NCI-H460 (cell line): Measurements from ENCODE around the gene ROR1. TPM values are rescaled to one million over a fixed set of nuclear protein-coding genes. Genes with fewer than 3 reads are reported as not detected.
"Not testable (repeated sequence)": the region's sequence is repeated elsewhere in the genome, so short reads cannot be mapped to it uniquely, and the experiment has no call there.

ENCODE experiments used
- DNase-seq: peaks from one replicate; pipeline ENCODE4 v3.0.0-alpha.2; 2016; ENCODE audit warnings: low read depth; ENCODE audit errors: extremely low read depth
- total RNA-seq: library from RNA; depleted of rRNA; stranded (reverse); fragments of >200 nt; shearing (Covaris generic); gene quantifications from 2 replicates; pipeline ENCODE4 v1.2.3, GENCODE V29; 2014

Gene ROR1
- total RNA-seq, 1 experiment from 2014 or later: 1.6 TPM

DNA sequence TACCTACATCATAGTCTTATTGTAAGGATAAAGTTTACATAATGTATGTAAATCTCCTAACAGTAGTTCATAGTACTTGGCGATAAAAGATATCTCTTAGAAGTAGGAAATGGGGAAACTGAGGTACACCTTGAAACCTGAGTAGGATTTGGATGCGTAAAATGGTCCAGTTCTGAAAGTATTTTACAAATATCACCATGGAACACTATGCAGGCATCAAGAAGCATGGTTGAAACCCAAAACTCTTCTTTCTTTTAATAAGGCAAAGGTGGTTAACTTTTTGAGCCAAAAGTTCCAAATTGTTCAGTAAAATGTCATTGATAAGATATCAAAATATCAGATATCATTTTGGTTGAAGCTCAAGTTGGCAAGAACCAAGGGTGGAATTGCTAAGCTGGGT lies 46.0 kb downstream of the ROR1 start:
- no peak for DNase-seq

- no peak for DNase-seq
Measured at GRCh38 chr1:63821091-63822005, 47.5 kb downstream of the ROR1 start.

- DNase-seq: no peak
Measured at GRCh38 chr1:63822540-63822939, 48.7 kb downstream of the ROR1 start.

DNA sequence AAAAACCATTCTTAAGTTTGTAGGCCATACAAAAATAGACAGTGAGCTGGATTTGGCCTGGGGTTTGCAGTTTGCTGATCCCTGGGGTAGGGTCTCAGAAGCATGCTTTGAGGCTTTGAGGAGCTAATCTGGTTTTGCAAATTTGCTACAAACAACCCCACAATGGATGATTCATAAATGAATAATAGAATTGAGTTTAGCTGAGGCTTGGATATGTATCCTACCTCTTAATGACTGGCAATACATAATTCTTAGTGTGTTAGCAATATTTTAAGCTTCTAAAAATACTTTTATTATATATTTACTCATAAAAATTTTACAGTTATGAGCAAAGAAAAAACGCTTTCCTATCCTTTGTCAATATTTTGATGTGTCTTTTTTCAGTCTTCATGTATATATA lies 50.6 kb downstream of the ROR1 start:
- no peak for DNase-seq

DNA sequence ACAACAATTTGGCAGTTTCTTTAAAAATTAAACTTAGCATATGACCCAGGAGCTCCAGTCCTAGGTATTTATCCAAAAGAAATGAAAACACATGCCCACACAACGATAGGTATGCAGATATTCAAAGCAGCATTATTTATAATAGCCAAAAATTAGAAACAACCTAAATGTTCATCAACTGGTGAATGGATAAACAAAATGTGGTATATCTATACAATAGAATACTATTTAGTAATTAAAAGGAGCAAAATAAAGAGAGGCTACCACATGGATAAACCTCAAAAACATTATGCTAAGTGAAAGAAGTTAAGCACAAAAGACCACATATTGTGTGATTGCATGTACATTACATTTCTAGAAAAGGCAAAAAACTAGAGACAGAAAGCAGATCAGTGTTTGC lies 51.3 kb downstream of the ROR1 start:
- no peak for DNase-seq

GRCh38 chr1:63826246-63826861 lies 52.5 kb downstream of the ROR1 start:
- DNase-seq: not testable (repeated sequence)

DNA sequence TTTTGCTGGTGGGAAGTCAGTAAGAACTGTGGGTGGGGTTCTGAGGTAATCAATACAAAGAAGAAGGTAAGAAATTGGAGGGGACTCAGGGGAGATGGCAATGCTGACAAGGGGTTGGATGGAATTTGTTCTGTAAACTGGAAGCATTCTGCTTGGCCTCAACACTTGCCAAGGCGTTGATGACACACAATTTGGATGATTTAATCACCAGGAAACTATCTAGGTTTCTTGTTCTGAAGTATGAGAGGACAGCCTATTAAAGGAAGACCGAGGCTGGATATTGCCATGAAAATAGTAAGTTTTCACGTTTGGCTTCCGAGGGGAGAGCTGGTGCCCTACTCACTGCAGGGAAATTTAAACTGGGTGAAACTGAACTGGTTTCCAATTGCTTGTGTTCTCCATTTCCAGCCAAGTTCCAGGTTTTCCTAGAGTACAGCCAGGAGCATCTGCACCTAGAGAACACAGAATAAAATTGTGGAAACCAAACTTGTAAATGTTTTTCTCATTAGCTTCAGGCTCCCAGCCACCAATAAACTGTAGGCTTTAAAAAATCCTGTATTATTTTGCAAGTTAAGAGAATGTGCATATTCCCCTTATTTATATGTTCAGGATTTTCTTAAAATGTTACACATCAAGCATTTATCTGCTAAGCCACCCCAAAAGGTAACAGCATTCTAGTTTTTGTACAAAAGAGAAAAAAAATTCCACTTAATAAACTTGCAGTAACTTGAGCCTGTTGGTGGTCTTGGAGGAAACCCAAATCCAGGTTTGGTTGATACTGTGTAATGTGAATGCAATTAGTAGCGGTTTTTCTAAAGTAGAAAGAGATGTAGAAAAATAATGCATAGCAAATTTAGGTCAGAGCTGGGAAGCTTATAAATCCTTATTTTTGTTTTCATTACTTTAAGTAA lies 53.8 kb downstream of the ROR1 start:
- DNase-seq: no peak

- no peak for DNase-seq
Measured at GRCh38 chr1:63828322-63829044, 54.7 kb downstream of the ROR1 start.

DNA sequence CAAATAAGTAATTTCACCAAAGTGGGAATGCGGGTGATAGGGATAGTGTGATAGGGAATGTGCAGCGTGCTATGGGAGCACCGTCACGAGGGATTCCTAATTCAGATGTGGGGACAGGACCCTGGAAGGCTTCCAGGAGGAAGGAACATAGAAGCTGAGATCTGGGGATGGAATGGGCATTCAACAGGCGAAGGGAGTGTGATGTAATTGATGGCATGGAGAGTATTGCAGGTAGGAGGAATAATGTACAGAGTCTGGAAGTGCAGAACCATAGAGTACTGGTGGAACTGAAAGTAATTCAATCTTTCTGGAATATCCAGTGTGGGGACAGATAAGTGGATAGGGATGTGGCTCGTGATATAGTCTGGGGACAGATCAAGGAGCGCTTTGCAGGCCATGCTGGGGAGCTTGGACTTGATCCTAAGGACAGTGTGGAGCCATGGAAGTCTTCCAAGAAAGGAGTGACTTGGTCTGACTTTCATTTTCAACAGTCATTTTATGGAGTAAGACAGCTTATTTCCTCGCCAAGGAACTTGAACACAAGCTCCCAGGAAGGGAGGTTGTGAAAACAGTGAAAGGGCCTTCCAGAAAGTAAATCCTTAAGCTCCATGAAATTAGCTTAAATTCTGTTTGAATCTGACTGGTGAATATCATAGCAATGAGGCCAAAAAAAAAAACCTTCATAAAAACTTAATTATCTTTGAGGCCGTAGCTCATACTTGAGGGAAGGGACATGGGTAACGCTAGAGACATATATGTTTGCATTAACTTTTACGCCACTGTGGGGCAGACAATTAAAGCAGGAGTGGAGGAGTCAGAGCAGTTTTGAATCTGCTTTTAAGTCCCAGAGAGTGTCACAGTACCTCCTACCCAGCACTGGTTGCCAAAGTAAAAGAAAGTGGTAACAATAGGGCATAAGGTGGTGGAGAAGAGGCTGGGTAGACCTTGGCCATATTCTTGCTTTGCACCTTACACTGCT lies 55.8 kb downstream of the ROR1 start:
- DNase-seq: no peak

GRCh38 chr1:63831409-63831808 lies 57.6 kb downstream of the ROR1 start:
- DNase-seq: no peak

- no peak for DNase-seq
Measured at GRCh38 chr1:63833363-63834119, 59.7 kb downstream of the ROR1 start.

DNA sequence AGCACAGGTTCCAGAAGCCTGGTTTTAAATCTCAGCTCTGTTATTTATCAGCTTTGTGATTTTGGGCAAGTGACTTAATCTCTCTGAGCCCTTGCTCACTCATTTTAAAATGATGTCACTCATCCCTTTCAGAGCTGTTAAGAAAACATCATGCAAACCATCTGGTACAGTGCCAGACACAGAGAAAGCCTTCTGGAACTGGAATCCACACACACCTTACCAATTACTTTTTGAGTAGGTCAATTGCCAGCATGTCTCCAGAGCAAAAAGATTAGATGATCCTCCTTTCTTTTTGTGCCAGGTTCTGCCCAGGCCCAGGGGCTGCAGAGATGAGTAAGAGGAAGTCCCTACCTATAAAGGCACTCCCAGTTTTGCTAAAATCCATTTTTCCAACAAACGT lies 61.3 kb downstream of the ROR1 start:
- no peak for DNase-seq

GRCh38 chr1:63836374-63836773 lies 62.6 kb downstream of the ROR1 start:
- DNase-seq: no peak

DNA sequence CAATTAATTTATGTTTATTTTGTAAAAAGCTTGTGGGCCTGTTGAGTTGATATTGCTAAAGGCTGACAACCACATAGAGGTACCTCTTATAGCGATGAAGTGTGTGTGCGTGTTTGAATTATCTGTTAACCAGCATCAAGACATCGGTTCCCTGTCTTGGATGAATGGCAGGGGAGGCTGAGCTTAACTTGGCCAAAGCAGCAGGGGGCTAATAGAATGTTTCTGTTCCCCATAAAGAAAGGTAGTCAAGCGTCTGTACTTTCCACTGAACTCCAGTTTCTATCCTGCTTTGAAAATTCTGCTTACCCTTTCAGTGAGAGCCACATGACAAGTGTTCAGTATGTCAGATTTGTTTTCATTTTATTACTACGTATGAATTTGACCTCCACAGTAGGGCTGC lies 63.0 kb downstream of the ROR1 start:
- DNase-seq: no peak

DNA sequence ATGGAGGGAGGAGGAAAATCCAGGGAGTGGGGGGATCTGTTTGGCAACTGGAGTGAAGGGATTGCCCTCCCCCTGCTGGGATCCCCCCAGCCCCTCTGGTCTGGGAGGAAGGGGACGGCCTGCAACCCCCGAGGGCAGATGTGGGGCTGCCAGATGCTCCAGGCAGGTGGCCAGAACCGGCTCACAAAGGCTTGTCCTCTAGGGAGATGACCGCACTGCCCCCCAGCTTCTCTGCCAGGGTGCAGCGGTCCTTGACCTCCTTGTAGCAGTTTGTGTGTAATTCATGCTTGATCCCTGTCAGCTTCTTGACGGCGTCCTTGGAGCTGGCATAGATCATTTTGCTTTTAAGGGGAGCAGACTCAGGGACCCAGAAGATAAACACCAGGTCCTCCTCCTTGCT lies 69.2 kb downstream of the ROR1 start:
- no peak for DNase-seq

- no peak for DNase-seq
Measured at GRCh38 chr1:63843884-63844283, 70.1 kb downstream of the ROR1 start.

DNA sequence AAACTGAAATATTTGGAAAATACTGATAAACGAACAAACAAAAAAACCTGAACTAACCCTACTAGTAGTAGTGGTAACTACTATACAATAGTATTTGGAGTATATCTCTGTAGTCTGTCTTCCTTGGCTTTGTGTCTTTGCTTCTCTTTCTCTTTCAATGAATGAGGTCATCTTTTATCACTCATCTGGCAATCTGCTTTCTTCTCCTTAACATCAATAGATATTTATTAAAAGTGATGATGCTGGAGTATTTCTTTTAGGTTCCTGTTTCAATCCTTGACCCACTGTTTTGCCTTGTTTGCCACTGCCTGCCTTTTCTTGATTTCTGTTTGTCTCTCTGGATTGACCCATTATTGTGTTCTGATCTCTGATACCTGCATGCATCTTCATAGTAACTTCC lies 71.5 kb downstream of the ROR1 start:
- no peak for DNase-seq

DNA sequence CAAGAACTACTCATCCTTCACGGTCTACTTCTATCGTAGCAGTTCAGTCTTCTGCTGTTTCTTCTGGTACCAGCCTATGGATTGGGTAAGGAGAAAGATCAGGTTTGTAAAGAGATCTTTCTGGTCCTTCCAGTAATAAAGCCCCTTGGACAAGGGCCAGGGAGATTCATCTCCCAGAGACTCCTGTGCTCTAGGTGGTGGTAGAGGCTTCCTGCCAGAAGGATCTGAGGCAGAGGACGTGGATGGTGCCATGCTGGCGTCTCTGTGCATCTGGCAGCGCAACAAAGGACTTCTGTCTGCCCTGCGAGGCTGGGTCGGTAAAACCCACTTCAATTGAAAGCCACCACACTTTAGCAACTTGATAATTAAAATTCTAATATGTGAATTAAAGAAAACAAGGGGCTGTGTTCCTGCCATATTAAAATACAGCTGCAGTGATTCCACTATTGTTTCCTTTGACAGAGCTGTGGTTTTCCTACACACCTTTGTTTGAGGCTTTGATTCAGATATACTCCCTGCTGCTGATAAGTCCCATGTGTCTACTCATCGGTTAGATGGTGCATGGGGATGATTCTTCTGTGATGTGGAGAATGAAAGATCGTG lies 73.6 kb downstream of the ROR1 start:
- no peak for DNase-seq
